Activated CD4-positive, alpha-beta T cell treated with anti-CD3 and anti-CD28 coated beads for 1 hour (primary cell): Measurements from ENCODE around the gene PHETA1.

Experiments used
- DNase-seq: peaks from one replicate; pipeline ENCODE4 v3.0.0-alpha.2; 2020

Gene PHETA1

GRCh38 chr12:111368291-111368787 is 556 bp downstream of the PHETA1 start:
- no peak for DNase-seq

- no peak for DNase-seq
These were observed 1.2 kb downstream of the PHETA1 start for GRCh38 chr12:111367661-111368221.

GRCh38 chr12:111366583-111366982 is 2.3 kb downstream of the PHETA1 start:
- no peak for DNase-seq

GRCh38 chr12:111366075-111366474 is 2.8 kb downstream of the PHETA1 start:
- DNase-seq, result no peak

- DNase-seq, result no peak
These were observed 5.3 kb downstream of the PHETA1 start for GRCh38 chr12:111363578-111363977.

GRCh38 chr12:111362687-111363475 is 6.0 kb downstream of the PHETA1 start:
- DNase-seq, result no peak

- no peak for DNase-seq
These were observed 6.9 kb downstream of the PHETA1 start for GRCh38 chr12:111361717-111362576.

- no peak for DNase-seq
These were observed 7.7 kb downstream of the PHETA1 start for GRCh38 chr12:111361073-111361716.

GRCh38 chr12:111360325-111360930 is 8.5 kb downstream of the PHETA1 start:
- no peak for DNase-seq

- no peak for DNase-seq
These were observed 9.0 kb downstream of the PHETA1 start for GRCh38 chr12:111359914-111360276.

- no peak for DNase-seq
These were observed 9.5 kb downstream of the PHETA1 start for GRCh38 chr12:111359231-111359913.

- no peak for DNase-seq
These were observed 13.5 kb downstream of the PHETA1 start for GRCh38 chr12:111355201-111355925.

GRCh38 chr12:111354511-111354910 is 14.4 kb downstream of the PHETA1 start:
- DNase-seq, result no peak

GRCh38 chr12:111353603-111354295 is 15.1 kb downstream of the PHETA1 start:
- no peak for DNase-seq

- no peak for DNase-seq
These were observed 15.9 kb downstream of the PHETA1 start for GRCh38 chr12:111353026-111353425.

GRCh38 chr12:111352296-111352993 is 16.4 kb downstream of the PHETA1 start:
- DNase-seq, result no peak

- DNase-seq, result no peak
These were observed 17.9 kb downstream of the PHETA1 start for GRCh38 chr12:111351026-111351425.

GRCh38 chr12:111349748-111350520 is 19.0 kb downstream of the PHETA1 start:
- no peak for DNase-seq

- no peak for DNase-seq
These were observed 19.7 kb downstream of the PHETA1 start for GRCh38 chr12:111349101-111349747.
